RWPE1 (cell line): ENCODE data around the gene NXPH3.

Experiments used
- CTCF ChIA-PET: fragments of 350-600 bp; sonication (Branson Sonifier 250); formaldehyde crosslinking; extraction: SDS; loops from one replicate; lab custom pipeline; 2021; lab: Yijun Ruan, JAX
- POLR2A ChIA-PET: fragments of 400-600 bp; formaldehyde crosslinking; extraction: SDS; loops from one replicate; lab custom pipeline; 2020; ENCODE audit warnings: antibody characterized with exemption; ENCODE audit not compliant: low non-redundant PET; lab: Yijun Ruan, JAX
- DNase-seq: peaks from one replicate; pipeline ENCODE4 v3.0.0; 2012; ENCODE audit warnings: low spot score
- H3K27ac ChIP-seq: fragments of 450-650 bp; 2 replicates; pipeline ENCODE4 v1.5.1; 2017
- TF ChIP-seq, protein P1 (sequence below): fragments of 450-650 bp; conservative IDR thresholded peaks from 2 replicates; pipeline ENCODE4 v1.5.1; 2017; ENCODE audit warnings: low read depth, mild to moderate bottlenecking

Gene NXPH3

DNA sequence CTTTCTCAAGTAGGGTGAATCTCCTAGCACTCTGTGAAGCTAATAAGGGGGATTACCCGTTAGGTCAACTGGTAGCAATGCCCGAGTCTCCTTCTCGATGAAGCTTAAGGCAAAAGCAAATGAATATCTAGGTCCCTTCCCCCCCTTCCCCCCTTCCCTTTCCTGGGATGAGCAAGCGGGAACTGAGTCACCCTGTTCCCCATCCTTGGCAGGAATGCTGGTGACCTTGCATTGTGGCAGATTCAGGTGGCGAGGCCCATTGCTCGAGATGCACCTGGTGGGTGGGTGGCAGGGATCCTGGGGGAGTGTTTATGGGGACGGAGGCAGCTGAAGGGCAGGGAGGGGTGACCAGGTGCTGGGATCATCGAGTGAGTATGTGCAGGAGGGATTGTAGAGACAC lies 7.1 kb downstream of the NXPH3 start:
- H3K27ac ChIP-seq = peak overlapping the region; percentile 14; the same call in 1 of the 2 replicates
- peak; percentile 79 for DNase-seq
- CTCF ChIA-PET = interaction anchor here (1.1 kb wide), 1 partner anchor 113 kb away, joined by 3 read pairs; no protein-coding TSS in a partner anchor
- TF ChIP-seq, protein P1, sequence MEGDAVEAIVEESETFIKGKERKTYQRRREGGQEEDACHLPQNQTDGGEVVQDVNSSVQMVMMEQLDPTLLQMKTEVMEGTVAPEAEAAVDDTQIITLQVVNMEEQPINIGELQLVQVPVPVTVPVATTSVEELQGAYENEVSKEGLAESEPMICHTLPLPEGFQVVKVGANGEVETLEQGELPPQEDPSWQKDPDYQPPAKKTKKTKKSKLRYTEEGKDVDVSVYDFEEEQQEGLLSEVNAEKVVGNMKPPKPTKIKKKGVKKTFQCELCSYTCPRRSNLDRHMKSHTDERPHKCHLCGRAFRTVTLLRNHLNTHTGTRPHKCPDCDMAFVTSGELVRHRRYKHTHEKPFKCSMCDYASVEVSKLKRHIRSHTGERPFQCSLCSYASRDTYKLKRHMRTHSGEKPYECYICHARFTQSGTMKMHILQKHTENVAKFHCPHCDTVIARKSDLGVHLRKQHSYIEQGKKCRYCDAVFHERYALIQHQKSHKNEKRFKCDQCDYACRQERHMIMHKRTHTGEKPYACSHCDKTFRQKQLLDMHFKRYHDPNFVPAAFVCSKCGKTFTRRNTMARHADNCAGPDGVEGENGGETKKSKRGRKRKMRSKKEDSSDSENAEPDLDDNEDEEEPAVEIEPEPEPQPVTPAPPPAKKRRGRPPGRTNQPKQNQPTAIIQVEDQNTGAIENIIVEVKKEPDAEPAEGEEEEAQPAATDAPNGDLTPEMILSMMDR = no peak
- POLR2A ChIA-PET = no interaction called here

DNA sequence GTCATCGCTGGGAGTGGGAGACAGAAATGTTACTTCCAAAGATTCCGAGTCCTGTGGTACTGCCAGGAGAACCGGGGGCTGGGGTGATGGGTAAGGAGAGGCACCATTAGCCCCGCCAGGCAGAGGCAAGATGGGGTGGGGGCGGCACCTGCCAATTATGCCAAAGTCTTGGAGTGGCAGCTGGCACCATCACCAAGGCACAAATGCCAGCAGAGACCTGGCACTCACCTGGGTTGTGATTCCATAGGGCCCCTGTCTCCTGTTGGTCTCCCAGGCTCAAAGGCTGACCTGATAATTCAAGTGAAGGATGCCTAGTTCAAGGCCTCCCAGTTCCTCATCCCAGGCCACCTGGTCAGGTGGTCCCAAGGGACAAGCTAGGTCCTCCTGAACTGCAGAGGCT lies 7.6 kb downstream of the NXPH3 start:
- TF ChIP-seq, protein P1 = no peak
- no peak for DNase-seq
- peak overlapping the region; percentile 14; the same call in 1 of the 2 replicates for H3K27ac ChIP-seq
- POLR2A ChIA-PET = no interaction called here
- CTCF ChIA-PET = no interaction called here

DNA sequence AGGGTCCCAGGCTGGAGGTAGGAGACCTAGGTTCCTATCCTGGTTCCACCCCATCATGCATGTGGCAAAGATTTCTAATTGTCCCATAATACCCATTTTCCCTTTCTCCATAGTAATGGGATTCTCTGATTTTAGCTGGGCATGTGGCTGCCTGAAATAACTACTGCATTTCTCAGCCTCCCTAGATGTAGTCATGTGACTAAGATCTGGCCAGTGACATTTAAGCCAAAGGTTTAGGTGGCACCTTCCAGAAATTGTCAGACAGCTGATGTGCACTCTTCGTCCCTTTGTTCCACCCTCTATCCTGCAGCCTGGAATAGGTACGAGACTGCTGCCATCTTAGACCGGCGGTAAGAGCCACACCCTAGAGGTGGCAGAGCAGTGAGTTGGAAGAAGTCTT lies 8.2 kb downstream of the NXPH3 start:
- DNase-seq = no peak
- CTCF ChIA-PET = interaction anchor here (0.6 kb wide), 2 partner anchors 15 to 688 kb away, joined by 3 to 6 read pairs; no protein-coding TSS in a partner anchor
- H3K27ac ChIP-seq = no peak overlapping the region
- TF ChIP-seq, protein P1 = no peak
- POLR2A ChIA-PET = no interaction called here

DNA sequence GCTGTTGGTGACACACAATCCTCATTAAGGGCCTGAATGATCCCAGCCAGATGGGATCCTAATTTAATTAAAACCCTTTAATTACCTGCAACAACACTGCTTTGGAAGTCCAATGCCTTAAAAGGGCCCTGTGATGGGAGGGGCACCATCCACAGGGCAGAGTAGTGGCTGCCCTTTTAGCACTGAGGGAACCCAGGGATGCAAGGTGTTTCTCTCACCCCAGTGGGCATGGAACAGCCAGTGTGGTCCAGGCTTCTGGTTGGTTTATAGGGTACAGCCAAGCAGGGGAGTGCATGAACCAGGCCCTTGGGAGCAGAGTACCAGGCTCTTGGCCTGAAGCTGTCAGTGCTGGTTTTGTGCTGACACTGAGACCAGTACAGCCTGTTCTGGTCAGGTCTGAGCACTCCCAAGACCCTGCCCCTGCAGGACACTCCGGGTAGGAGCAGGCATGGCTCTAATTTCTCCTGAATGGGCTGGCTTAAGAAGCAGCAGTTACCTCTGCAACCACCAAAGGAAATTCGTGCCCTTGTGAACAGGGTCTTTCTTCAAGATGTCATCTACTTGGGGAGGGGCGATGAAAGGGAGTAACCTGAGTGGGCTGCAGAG lies 9.9 kb downstream of the NXPH3 start:
- DNase-seq = no peak
- ChIA-PET CTCF (interaction anchor here (0.7 kb wide), 1 partner anchor 112 kb away, joined by 3 read pairs; no protein-coding TSS in a partner anchor), POLR2A (no interaction called here)
- TF ChIP-seq, protein P1 = no peak
- no peak overlapping the region for H3K27ac ChIP-seq

DNA sequence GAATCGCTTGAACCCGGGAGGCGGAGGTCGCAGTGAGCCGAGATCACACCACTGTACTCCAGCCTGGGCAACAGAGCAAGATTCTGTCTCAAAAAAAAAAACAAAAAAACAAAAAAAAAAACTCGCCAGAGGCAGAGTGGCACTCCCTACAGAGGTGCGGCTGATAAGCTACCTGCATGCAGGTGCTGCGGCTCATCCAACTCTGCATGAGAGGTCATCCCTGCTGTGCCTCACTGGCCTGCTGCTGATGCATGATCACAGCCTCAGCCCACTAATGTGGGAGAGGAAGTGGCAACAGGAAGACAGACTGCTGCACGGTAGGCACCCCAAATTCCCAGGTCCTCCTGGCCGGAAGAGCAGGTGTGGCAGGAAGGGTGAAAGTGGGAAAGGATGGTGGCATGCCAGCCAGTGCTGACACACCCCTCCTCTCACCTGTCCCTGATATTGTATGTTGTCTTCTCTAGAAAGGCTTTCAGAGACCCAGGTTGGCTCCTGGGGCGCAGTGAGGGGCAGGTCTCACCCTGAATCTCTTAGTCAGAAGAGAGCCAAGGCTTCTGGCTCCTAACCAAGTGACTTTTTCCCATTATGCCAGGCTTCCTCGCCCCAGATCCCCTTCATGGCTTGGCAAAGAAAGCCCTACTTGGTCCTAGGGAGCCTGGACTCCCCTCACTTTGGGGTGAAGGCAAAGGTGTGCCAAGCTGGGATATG lies 11.8 kb downstream of the NXPH3 start:
- ChIA-PET POLR2A (no interaction called here), CTCF (interaction anchor here (1.6 kb wide), 1 partner anchor 31 kb away, joined by 3 read pairs; no protein-coding TSS in a partner anchor)
- TF ChIP-seq, protein P1 = no peak
- DNase-seq = no peak
- 0 out of 2 replicates have a peak overlapping the region, but pooled peaks have one; percentile 17 for H3K27ac ChIP-seq

DNA sequence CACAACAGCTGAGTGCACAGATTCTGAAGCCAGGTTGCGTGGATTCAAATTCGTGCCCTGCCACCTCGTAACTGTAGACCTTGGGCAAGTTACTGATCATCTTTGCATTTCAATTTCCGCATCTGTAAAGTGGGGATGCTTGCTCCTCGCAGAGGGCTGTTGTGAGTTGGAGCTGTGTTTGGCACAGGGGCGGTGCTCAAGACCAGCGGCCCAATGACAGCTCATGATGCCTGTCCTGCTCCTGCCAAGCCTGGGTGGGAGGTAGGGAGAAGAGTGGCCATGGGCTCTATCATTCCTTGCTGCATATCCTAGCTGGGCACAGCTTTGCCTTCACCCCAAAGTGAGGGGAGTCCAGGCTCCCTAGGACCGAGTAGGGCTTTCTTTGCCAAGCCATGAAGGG lies 12.6 kb downstream of the NXPH3 start:
- CTCF ChIA-PET = interaction anchor here (1.6 kb wide), 1 partner anchor 32 kb away, joined by 3 read pairs; no protein-coding TSS in a partner anchor
- DNase-seq = no peak
- TF ChIP-seq, protein P1 = no peak
- POLR2A ChIA-PET = no interaction called here
- peak overlapping the region; percentile 17; the same call in 1 of the 2 replicates for H3K27ac ChIP-seq
